Motor neuron (in vitro differentiated cells): ENCODE measurements around the gene L3MBTL3. TPM values are rescaled to one million over a fixed set of nuclear protein-coding genes. Genes with fewer than 3 reads are reported as not detected.
"Not testable (repeated sequence)": the region's sequence is repeated elsewhere in the genome, so short reads cannot be mapped to it uniquely, and the experiment has no call there.

Experiments
- ATAC-seq, 8 experiments: fragments of 200-7000 bp; cut with Tn5 transposase; replicated peaks in 6 of 8; 2 replicates each; pipeline ENCODE4 v1.8.0; 2021; ENCODE audit warnings: mild to moderate bottlenecking in 8 of 8, moderate library complexity in 8 of 8
- H3K27ac ChIP-seq, 2 donors: fragments of 250-450 bp; sonication (Bioruptor Pico); 2 replicates each; pipeline ENCODE4 v1.9.0; 2021; ENCODE audit warnings: antibody characterized with exemption in 2 of 2, mild to moderate bottlenecking in 2 of 2, moderate library complexity in 1 of 2
- H3K4me1 ChIP-seq, 2 donors: fragments of 250-450 bp; sonication (Bioruptor Pico); replicated peaks in 1 of 2; 2 replicates each; pipeline ENCODE4 v1.6.1; 2021; ENCODE audit warnings: antibody characterized with exemption in 2 of 2, mild to moderate bottlenecking in 2 of 2, moderate library complexity in 1 of 2
- H3K4me3 ChIP-seq, 5 donors: fragments of 250-450 bp; sonication (Bioruptor Pico); 2 replicates each; pipeline ENCODE4 v1.9.0; 2021; ENCODE audit warnings: antibody characterized with exemption in 5 of 5, mild to moderate bottlenecking in 5 of 5, moderate library complexity in 4 of 5
- WGBS, 10 experiments: fragments of 450-650 bp; shearing (Covaris generic); methylation state at CpG; one replicate each; pipeline ENCODE4 v1.0.0; 2022; 5-methylcytosine and 5-hydroxymethylcytosine counted together
- in situ Hi-C, 9 experiments: fragments of 400-800 bp; cut with MboI; loops; one replicate each; pipeline ENCODE4 v1.15.0; 2021; ENCODE audit warnings: low sequenced_read_pairs in 9 of 9, low pct_unique_long_range_greater_than_20kb in 2 of 9; ENCODE audit not compliant: unreplicated experiment in 9 of 9
- total RNA-seq, 8 experiments: library from RNA; unstranded; fragments of 300-600 nt; gene quantifications; 2 replicates each; pipeline versions ENCODE4 v1.2.3 to v1.2.4, GENCODE V29; 2022

L3MBTL3 gene
- total RNA-seq, 8 experiments from 2014 or later, result 7.5 to 12.6 (median 10.9) TPM

DNA sequence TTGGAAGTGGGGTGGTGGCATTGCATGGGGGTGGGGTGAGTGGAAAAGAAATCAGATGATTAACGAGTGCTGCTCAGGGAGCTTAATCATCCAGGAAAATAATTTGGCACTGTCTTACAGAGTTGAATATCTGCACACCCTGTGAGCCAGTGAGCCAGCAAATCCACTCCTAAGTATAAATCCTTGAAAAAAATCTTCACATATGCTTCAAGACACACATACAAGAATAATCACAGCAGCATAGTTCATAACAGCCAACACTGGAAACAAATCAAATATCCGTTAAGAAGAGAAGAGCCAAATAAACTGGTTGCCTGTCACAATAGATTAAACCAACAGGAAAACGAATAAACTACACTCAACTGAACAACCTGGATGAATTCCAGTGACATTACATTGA lies 141.6 kb downstream of the L3MBTL3 start:
- peak in 1 of 8 experiments; percentile 36 for ATAC-seq
- in situ Hi-C loops, result no loop called here

DNA sequence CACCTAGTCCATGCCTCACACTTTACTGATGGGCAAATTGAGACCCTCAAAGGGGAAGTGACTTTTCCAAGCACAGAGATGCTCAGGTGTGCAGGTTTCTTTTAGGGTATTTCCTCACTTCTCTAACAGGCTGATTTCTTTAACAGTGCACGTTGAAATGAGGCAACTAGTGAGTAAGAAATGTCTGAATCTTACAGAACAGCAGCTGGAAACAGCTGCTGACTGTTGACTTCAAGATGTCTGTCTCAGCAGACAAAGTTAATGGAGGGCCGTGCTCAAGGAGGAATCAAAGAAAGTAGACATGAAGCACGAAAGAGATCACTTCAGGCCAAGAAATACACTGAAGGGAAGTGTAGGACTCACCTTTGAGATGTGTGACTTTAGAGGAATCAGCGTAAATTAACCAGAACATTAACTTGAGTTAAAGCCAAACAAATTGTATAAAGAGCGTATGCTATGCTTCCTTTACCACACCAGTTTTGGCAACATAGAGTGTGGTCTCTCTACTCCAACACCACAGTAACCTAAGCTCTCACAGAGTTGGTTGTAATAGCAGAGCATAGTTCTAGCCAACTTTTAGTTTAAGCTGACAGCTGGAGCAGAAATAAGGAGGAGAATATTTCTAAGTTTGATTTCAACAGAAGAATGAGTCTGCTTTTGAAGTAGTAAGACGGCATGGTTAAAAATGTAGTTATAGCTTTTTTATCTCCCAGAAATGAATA lies 143.5 kb downstream of the L3MBTL3 start:
- WGBS, 10 experiments, result 39 to 90% (median 69%) methylated on average over 1 to 6 of the region's 6 CpGs
- in situ Hi-C loops, result no loop called here

More for the DNA sequence above, 141.6 kb downstream of the L3MBTL3 start:
- WGBS, 10 experiments, result 7 to 100% (median 44%) methylated on average over 1 to 3 of the region's 3 CpGs; no CpG with 5 or more reads in 1 of the 10 experiments
- no peak overlapping the region for H3K4me3 ChIP-seq
- H3K27ac ChIP-seq, result no peak overlapping the region
- H3K4me1 ChIP-seq, result no peaks in the 10 kb centered on the region

DNA sequence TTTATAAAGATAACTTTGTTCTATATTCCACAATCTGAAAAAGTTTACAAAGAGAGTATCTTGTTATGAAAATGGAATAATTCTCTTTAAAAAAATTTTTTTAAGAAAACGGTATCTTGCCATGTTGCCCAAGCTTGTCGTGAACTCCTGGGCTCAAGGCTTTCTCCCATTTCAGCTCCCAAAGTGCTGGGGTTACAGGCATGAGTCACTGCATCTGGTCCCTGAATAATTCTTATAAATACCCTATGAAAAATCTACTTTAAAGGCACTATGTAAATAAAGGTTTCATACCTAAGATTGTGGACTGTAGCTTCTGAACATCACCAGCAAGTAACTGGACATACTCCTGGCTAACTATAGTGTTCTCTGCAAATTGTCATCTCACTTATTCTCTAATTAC lies 144.0 kb downstream of the L3MBTL3 start:
- 57 to 100% (median 96%) methylated on average over 1 to 2 of the region's 2 CpGs; no CpG with 5 or more reads in 1 of the 10 experiments for WGBS, 10 experiments
- Histone ChIP-seq H3K4me3 (no peak overlapping the region), H3K4me1 (no peaks in the 10 kb centered on the region), H3K27ac (no peak overlapping the region)
- in situ Hi-C loops, result no loop called here
- ATAC-seq, result no peak

More for the DNA sequence above, 143.5 kb downstream of the L3MBTL3 start:
- Histone ChIP-seq H3K27ac (no peak overlapping the region), H3K4me1 (no peaks in the 10 kb centered on the region), H3K4me3 (no peak overlapping the region)
- no peak for ATAC-seq

DNA sequence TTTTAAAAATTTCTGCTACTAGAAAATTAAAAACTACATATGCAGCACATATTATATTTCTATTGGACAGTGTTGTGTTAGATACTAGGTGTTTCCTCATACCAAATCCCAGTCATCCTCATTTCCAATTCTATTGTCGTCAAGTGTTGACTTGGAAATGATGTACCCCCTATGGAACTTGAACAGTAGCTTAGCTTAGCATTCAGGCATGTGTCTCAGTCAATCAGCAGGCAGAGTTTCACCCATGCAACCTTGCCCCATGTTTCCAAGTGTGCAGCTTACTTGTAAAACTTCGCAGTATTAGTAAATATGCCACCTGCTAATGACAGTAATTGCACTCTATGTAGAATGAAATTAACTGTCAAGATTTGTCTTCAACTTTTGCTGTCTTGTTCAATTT lies 144.9 kb downstream of the L3MBTL3 start:
- Histone ChIP-seq H3K4me3 (no peak overlapping the region), H3K27ac (no peak overlapping the region), H3K4me1 (no peaks in the 10 kb centered on the region)
- in situ Hi-C loops, result no loop called here
- 60 to 100% (median 83%) methylated on average over 1 to 2 of the region's 2 CpGs for WGBS, 10 experiments
- ATAC-seq, result no peak

DNA sequence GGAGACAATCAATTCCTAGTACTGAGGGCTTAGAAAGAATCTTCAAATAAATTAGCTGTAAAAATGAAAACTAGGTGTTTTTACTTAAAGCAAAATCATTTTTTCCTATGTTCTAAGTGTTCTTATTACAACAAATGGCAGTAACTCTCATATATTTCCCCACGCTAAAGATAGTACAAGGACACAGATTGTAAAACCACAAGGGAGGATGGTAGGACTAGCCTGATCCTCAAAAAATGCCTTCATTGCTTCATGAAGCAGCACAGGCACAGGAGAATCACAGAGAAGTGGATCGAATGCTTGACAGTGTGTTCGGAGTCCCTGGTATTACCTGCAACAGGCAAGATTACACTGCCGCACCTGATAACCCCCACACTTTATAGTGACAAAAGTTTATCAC lies 145.9 kb downstream of the L3MBTL3 start:
- in situ Hi-C loops, result no loop called here
- no peak for ATAC-seq
- Histone ChIP-seq H3K4me3 (no peak overlapping the region), H3K27ac (no peak overlapping the region), H3K4me1 (no peaks in the 10 kb centered on the region)
- 0 to 85% (median 63%) methylated on average over 1 to 4 of the region's 4 CpGs; no CpG with 5 or more reads in 1 of the 10 experiments for WGBS, 10 experiments

DNA sequence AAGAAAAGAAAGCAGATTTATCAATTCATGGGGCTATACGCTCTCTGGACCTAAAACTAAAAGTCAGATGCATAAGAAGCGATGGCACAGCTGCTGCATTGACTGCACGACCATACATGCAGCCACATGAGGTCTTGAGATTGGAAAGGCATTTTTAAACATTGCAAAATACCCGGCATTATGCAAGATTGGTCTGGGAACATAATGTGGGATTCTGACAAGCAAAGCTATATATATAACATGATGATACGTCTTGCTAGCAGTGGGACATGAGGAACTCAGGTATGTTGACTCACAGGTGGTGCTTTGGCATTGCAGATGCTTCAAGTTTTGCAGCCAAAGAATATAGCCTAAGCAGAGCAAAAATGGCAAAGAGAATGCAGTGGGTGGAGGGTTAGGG lies 149.3 kb downstream of the L3MBTL3 start:
- in situ Hi-C loops, result no loop called here
- Histone ChIP-seq H3K4me1 (no peaks in the 10 kb centered on the region), H3K27ac (no peak overlapping the region), H3K4me3 (no peak overlapping the region)
- 38 to 90% (median 73%) methylated on average over 2 to 5 of the region's 5 CpGs; no CpG with 5 or more reads in 1 of the 10 experiments for WGBS, 10 experiments
- no peak for ATAC-seq

DNA sequence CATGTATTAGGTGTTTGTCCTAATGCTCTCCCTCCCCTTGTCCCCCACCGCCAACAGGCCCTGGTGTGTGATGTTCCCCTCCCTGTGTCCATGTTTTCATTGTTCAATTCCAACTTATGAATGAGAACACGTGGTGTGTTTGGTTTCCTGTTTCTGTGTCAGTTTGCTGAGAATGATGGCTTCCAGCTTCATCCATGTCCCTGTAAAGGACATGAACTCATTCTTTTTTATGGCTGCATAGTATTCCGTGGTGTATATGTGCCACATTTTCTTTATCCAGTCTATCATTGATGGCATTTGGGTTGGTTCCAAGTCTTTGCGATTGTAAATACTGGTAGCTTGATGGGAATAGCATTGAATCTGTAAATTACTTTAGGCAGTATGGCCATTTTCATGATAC lies 151.8 kb downstream of the L3MBTL3 start:
- WGBS, 10 experiments, result 65 to 100% (median 82%) methylated on average over 1 to 4 of the region's 4 CpGs; no CpG with 5 or more reads in 3 of the 10 experiments
- in situ Hi-C loops, result not testable (repeated sequence)

DNA sequence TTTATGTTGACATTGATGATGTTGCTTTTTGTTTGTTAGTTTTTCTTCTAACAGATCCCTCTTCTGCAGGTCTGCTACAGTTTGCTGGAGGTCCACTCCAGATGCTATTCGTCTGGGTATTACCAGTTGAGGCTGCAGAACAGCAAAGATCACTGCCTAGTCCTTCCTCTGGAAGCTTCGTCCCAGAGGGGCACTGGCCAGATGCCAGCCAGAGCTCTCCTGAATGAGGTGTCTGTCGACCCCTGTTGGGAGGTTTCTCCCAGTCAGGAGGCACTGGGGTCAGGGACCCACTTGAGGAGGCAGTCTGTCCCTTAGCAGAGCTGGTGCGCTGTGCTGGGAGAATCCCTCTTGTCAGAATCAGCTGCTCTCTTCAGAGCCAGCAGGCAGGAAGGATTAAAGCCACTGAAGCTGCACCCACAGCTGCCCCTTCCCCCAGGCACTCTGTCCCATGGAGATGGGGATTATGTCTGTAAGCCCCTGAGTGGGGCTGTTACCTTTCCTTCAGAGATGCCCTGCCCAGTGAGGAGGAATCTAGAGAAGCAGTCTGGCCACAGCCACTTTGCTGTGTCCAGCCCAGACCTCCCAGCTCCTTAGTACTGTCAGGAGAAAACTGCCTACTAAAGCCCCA lies 155.1 kb downstream of the L3MBTL3 start:
- in situ Hi-C loops, ATAC-seq: not testable (repeated sequence)

More for the DNA sequence above, 151.8 kb downstream of the L3MBTL3 start:
- not testable (repeated sequence) for H3K27ac ChIP-seq, H3K4me1 ChIP-seq, ATAC-seq, H3K4me3 ChIP-seq

DNA sequence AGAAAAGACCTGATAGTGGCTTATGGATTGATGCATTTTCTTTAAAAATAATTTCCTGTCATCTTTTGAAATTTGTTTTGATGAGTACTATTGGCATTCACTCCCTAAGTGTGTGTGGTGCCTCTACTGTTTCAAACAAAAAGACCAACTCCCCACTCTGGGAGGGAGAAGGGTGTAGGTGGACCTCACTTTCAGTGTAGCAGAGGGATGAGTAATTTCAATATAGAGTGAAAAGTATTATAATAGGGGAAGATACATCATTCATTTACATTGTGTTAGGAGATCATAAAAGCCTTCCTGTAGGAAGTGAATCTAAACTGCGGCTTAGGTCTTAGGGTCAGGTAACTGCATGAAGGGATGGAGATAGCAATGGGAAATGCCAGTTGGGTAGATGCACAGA lies 158.0 kb downstream of the L3MBTL3 start:
- Histone ChIP-seq H3K4me1 (no peaks in the 10 kb centered on the region), H3K27ac (no peak overlapping the region), H3K4me3 (no peak overlapping the region)
- no peak for ATAC-seq
- in situ Hi-C loops, result no loop called here
- 86 to 100% (median 100%) methylated on average over 1 of the region's 1 CpG; no CpG with 5 or more reads in 3 of the 10 experiments for WGBS, 10 experiments

More for the DNA sequence above, 155.1 kb downstream of the L3MBTL3 start:
- H3K4me1 ChIP-seq, H3K4me3 ChIP-seq, H3K27ac ChIP-seq: not testable (repeated sequence)
- WGBS, 10 experiments, result 0 to 80% (median 60%) methylated on average over 1 to 3 of the region's 4 CpGs; no CpG with 5 or more reads in 3 of the 10 experiments

DNA sequence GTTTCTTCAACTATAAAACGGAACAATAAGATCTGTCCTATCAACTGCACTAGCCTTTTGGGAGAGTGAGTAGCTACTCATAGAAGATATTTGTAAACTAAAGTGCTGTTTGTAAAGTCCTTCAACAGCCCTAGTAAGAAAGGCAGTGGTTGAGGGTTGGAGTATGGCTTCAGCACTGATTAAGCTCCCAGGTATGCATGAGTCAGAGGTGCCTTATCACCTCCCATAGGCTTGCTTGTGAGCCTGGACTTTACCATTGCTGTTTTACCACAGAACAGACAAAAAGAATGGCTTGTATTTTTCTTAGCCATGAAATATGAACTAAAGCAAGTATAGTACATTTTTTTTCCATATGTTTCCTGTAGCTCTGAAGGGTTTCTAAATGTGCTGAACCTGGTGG lies 160.3 kb downstream of the L3MBTL3 start:
- H3K4me3 ChIP-seq, result no peak overlapping the region
- H3K27ac ChIP-seq, result no peak overlapping the region
- in situ Hi-C loops, result no loop called here
- ATAC-seq, result peak in 2 of 8 experiments; percentile 33 to 63
- WGBS, 10 experiments, result 50 to 100% (median 100%) methylated on average over 1 of the region's 1 CpG; no CpG with 5 or more reads in 5 of the 10 experiments
- no peaks in the 10 kb centered on the region for H3K4me1 ChIP-seq

DNA sequence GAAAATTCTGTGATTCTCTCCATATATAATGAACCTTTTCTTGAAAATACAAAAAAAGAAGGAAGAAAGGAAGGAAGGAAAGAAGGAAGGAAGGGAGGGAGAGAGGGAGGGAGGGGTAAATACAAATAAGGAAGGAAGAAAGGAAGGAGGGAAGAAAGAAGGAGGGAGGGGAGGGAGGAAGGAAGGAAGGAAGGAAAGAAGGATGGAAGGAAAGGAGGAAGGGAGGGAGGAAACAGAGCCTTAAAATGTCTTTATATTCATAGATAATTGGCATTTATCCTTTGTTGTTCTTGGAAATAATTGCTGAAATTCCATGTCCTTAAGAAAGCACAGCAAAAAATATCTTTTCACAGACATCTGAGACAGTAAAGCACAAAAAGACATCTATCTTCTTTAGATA lies 164.1 kb downstream of the L3MBTL3 start:
- in situ Hi-C loops, result no loop called here

DNA sequence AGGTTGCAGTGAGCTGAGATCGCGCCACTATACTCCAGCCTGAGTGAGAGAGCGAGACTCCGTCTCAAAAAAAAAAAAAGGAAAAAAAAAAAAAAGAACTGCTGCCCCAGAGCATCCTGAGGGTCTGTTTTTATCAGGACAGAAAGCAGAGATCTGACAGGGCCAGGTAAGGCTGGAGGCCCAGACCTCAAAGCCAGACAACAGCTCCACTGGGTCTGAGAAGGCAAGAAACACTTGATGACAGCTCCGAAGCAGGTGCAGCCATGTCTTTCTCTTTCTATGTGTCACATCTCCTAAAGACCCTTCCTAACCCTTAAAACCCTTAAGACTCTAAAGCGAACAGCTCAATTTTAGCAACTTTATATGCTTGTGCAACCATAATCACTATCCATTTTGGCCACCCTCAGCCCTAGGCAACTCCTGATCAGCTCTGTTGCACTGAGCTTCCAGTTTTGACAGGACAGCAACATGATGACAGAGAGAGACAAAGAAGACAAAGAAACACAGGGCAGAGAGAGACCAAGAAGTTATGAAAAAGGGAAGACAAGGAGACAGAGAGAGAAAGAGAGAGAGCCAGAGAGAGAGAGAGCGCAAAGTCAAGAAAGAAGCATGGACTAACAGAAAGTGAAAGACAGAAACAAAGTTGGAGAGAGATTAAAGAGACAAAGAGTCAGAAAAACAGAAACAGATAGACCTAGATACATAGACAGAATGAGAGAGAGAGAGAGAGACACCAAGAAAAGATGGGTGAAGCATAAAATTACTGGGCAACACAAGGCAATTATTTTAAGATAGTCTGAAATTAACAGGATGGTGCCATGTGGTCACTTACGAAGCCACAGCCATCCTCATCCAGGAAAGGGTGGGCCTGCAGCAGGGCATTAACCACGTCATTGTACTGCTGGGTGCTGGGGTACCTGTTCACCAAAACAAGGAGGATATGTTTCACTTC lies 165.2 kb downstream of the L3MBTL3 start:
- no peak overlapping the region for H3K4me3 ChIP-seq
- in situ Hi-C loops, result no loop called here
- H3K4me1 ChIP-seq, result no peaks in the 10 kb centered on the region
- WGBS, 10 experiments, result 70 to 100% (median 89%) methylated on average over 2 to 9 of the region's 9 CpGs
- no peak overlapping the region for H3K27ac ChIP-seq
- ATAC-seq, result no peak

More for the DNA sequence above, 164.1 kb downstream of the L3MBTL3 start:
- no peak for ATAC-seq
- Histone ChIP-seq H3K4me3 (no peak overlapping the region), H3K4me1 (no peaks in the 10 kb centered on the region), H3K27ac (no peak overlapping the region)

DNA sequence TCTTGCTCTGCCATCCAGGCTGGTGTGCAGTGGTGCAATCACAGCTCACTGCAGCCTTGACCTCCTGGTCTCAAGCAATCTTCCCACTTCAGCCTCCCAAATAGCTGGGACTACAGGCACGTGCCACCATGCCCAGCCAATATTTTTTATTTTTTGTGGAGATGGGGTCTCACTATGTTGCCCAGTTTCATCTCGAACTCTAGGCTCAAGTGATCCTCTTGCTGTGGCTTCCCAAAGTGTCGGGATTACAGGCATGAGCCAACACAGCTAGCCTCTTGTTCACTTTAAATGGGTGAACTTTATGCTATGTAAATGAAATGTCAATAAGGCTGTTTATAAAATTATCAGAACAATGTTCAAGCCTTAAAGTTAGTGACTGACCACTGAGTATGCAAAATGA lies 167.3 kb downstream of the L3MBTL3 start:
- Histone ChIP-seq H3K4me1 (no peaks in the 10 kb centered on the region), H3K4me3 (no peak overlapping the region), H3K27ac (no peak overlapping the region)
- WGBS, 10 experiments, result 56 to 100% (median 80%) methylated on average over 1 to 3 of the region's 3 CpGs; no CpG with 5 or more reads in 3 of the 10 experiments
- in situ Hi-C loops, result no loop called here
- ATAC-seq, result no peak
